Tibial nerve (tissue), 4 donors: Measurements from ENCODE around the gene VEGFA. TPM values are rescaled to one million over a fixed set of nuclear protein-coding genes. Genes with fewer than 3 reads are reported as not detected.
"Not testable (repeated sequence)": the region's sequence is repeated elsewhere in the genome, so short reads cannot be mapped to it uniquely, and the experiment has no call there.

Experiments
- DNase-seq, 2 donors: peaks; one replicate each; pipeline ENCODE4 v3.0.0-alpha.2; 2019; ENCODE audit warnings: low spot score in 2 of 2
- H3K27ac ChIP-seq, 4 donors: fragments of 200-600 bp; sonication (generic) in 3 of 4; one replicate each; pipeline ENCODE4 v1.5.1; 2017 to 2019; ENCODE audit warnings: mild to moderate bottlenecking in 1 of 4
- H3K27me3 ChIP-seq, 2 donors: fragments of 200-600 bp; sonication (generic) in 1 of 2; one replicate each; pipeline versions ENCODE4 v1.5.1 to v1.6.0; 2017 to 2019
- H3K36me3 ChIP-seq, 3 donors: fragments of 200-600 bp; sonication (generic); one replicate each; pipeline ENCODE4 v1.5.1; 2018 to 2019
- H3K4me1 ChIP-seq, 4 donors: fragments of 200-600 bp; sonication (generic) in 3 of 4; one replicate each; pipeline ENCODE4 v1.5.1; 2017 to 2019
- H3K4me3 ChIP-seq, 4 donors: fragments of 200-600 bp; sonication (generic) in 3 of 4; one replicate each; pipeline ENCODE4 v1.5.1; 2017 to 2019; ENCODE audit warnings: mild to moderate bottlenecking in 1 of 4, moderate library complexity in 1 of 4
- H3K9me3 ChIP-seq, 4 donors: fragments of 200-600 bp; sonication (generic) in 3 of 4; one replicate each; pipeline ENCODE4 v1.5.1; 2017 to 2019
- CTCF ChIP-seq, 5 experiments: fragments of 200-600 bp in 3 of 5; fragments of 450-650 bp in 2 of 5; sonication (generic) in 3 of 5; IDR thresholded peaks; one replicate each; pipeline ENCODE4 v1.5.1; 2016 to 2019; ENCODE audit warnings: antibody characterized with exemption in 5 of 5, mild to moderate bottlenecking in 3 of 5, moderate library complexity in 2 of 5
- EP300 ChIP-seq, 2 donors: sonication (generic); formaldehyde crosslinking; IDR thresholded peaks; one replicate each; pipeline ENCODE4 v1.6.1; 2017; ENCODE audit warnings: antibody characterized with exemption in 2 of 2, mild to moderate bottlenecking in 1 of 2
- POLR2A ChIP-seq, 2 donors: fragments of 450-650 bp; IDR thresholded peaks; one replicate each; pipeline ENCODE4 v1.6.1; 2017; ENCODE audit warnings: antibody characterized with exemption in 2 of 2, mild to moderate bottlenecking in 2 of 2, moderate library complexity in 2 of 2
- WGBS, 2 donors: methylation state at CpG; one replicate each; pipeline ENCODE4 v1.1.5; 2018; 5-methylcytosine and 5-hydroxymethylcytosine counted together
- total RNA-seq, 4 donors: library from RNA; depleted of rRNA; stranded (reverse); fragments of >200 nt; gene quantifications; one replicate each; pipeline ENCODE4 v1.1.0, GENCODE V29; 2016

The VEGFA gene
- total RNA-seq, 4 donors from 2014 or later: 175 to 220 (median 177) TPM

DNA sequence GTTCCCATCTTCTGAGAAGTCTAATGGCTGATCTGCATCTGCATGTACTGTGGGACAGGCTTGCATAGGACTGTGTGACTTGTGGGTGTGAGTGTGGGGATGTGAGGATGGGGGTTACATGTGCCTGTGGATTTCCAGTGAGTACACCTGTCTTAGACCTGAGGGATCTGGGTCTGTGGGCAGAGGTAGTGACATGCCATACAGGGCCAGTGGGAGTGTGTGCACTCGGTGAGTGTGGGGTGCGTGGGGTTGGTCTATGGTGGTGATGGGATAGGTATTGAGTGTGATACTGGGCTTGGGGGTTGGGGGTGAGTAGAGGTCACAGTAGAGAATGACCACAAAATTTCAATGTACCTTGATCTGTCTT, 41.7 kb downstream of the VEGFA start:
- Histone ChIP-seq H3K4me1 (no peaks in the 10 kb centered on the region), H3K27ac (no peak overlapping the region), H3K9me3 (no peaks in the 10 kb centered on the region), H3K27me3 (no peaks in the 10 kb centered on the region), H3K36me3 (no peaks in the 10 kb centered on the region), H3K4me3 (no peak overlapping the region)
- DNase-seq: no peak
- TF ChIP-seq CTCF (IDR thresholded peaks at IDR 0.05): no peak
- no peak for TF ChIP-seq EP300 (IDR thresholded peaks at IDR 0.05)
- no peak for TF ChIP-seq POLR2A (IDR thresholded peaks at IDR 0.05)
- 93 to 97% methylated on average over 2 of the region's 2 CpGs for WGBS, 2 donors

DNA sequence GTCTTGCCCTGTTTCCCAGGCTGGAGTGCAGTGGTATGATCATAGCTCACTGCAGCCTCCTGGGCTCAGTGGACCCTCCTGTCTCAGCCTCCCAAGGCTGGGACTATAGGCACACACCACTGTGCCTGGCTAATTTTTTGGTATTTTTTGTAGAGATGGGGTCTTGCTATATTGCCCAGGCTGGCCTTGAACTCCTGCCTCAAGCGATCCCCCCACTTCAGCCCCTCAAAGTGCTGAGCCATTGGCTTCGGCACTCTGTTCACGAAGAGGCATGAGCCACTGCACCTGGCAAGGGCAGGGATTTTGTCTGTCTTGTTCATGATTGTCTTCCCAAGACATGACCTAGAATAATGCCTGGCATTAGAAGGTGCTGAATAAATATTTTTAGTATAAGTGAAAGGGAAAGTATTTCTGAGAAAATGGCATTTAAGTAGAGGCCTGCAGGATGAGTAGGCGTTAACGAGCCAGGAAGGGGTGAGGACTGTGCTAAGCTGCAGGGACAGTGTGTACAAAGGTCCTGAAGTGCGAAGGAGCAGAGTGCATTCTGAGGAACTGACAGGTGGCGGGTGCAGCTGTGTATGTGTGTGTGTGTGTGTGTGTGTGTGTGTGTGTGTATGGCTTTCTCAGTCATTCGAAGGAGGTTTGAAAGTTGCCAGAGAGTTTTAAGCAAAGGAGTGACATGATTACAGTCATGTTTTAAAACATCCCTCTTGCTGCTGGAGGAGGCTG, 43.0 kb downstream of the VEGFA start:
- H3K9me3 ChIP-seq: no peaks in the 10 kb centered on the region
- no peak overlapping the region for H3K4me3 ChIP-seq
- DNase-seq: no peak
- H3K27ac ChIP-seq: peak overlapping the region in 1 of 4 donors; percentile 64
- H3K27me3 ChIP-seq: no peaks in the 10 kb centered on the region
- TF ChIP-seq EP300 (IDR thresholded peaks at IDR 0.05) (no peak), POLR2A (IDR thresholded peaks at IDR 0.05) (no peak), CTCF (IDR thresholded peaks at IDR 0.05) (no peak)
- H3K4me1 ChIP-seq: no peaks in the 10 kb centered on the region
- no peaks in the 10 kb centered on the region for H3K36me3 ChIP-seq
- WGBS, 2 donors: 63 to 65% methylated on average over 8 of the region's 8 CpGs

GRCh38 chr6:43814111-43814510, 44.1 kb downstream of the VEGFA start:
- Histone ChIP-seq H3K36me3 (no peaks in the 10 kb centered on the region), H3K4me3 (no peak overlapping the region), H3K27ac (peak overlapping the region in 1 of 4 donors; percentile 34), H3K27me3 (no peaks in the 10 kb centered on the region), H3K4me1 (no peaks in the 10 kb centered on the region), H3K9me3 (no peaks in the 10 kb centered on the region)
- DNase-seq: no peak
- no peak for TF ChIP-seq EP300 (IDR thresholded peaks at IDR 0.05)
- no peak for TF ChIP-seq POLR2A (IDR thresholded peaks at IDR 0.05)
- no peak for TF ChIP-seq CTCF (IDR thresholded peaks at IDR 0.05)
- WGBS, 2 donors: 86 to 96% methylated on average over 1 of the region's 1 CpG

- no peak for DNase-seq
- Histone ChIP-seq H3K36me3 (no peaks in the 10 kb centered on the region), H3K9me3 (no peaks in the 10 kb centered on the region), H3K4me1 (no peaks in the 10 kb centered on the region), H3K27me3 (no peaks in the 10 kb centered on the region), H3K4me3 (no peak overlapping the region), H3K27ac (no peak overlapping the region)
- 45 to 50% methylated on average over 2 of the region's 2 CpGs for WGBS, 2 donors
- no peak for TF ChIP-seq POLR2A (IDR thresholded peaks at IDR 0.05)
- no peak for TF ChIP-seq EP300 (IDR thresholded peaks at IDR 0.05)
- TF ChIP-seq CTCF (IDR thresholded peaks at IDR 0.05): no peak
These were observed 44.9 kb downstream of the VEGFA start for GRCh38 chr6:43814865-43815264.

- H3K27me3 ChIP-seq: no peaks in the 10 kb centered on the region
- DNase-seq: no peak
- no peak overlapping the region for H3K4me3 ChIP-seq
- no peak for TF ChIP-seq EP300 (IDR thresholded peaks at IDR 0.05)
- no peak for TF ChIP-seq CTCF (IDR thresholded peaks at IDR 0.05)
- no peak for TF ChIP-seq POLR2A (IDR thresholded peaks at IDR 0.05)
- no peaks in the 10 kb centered on the region for H3K36me3 ChIP-seq
- 58 to 61% methylated on average over 4 of the region's 4 CpGs for WGBS, 2 donors
- no peaks in the 10 kb centered on the region for H3K4me1 ChIP-seq
- H3K9me3 ChIP-seq: no peaks in the 10 kb centered on the region
- no peak overlapping the region for H3K27ac ChIP-seq
These were observed 47.2 kb downstream of the VEGFA start for GRCh38 chr6:43817192-43817591.

DNA sequence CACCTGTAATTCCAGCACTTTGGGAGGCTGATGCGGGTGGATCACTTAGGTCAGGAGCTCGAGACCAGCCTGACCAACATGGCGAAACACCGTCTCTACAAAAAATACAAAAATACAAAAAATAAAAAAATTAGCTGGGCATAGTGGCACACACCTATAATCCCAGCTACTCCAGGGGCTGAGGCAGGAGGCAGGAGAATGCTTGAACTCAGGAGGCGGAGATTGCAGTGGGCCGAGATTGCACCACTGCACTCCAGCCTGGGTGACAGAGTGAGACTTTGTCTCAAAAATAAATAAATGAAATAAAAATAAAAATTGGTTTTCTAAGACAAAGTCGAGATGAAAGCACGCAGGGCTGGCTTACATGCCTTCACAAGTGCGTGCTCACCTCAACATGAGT, 49.0 kb downstream of the VEGFA start:
- H3K9me3 ChIP-seq, H3K27ac ChIP-seq, H3K27me3 ChIP-seq, H3K4me3 ChIP-seq, H3K4me1 ChIP-seq, DNase-seq, H3K36me3 ChIP-seq: not testable (repeated sequence)
- 89 to 91% methylated on average over 9 of the region's 9 CpGs for WGBS, 2 donors
